Measurements from ENCODE around the gene NRIP1.

The NRIP1 gene

GRCh38 chr21:14975136-14975919 is 89.5 kb downstream of the NRIP1 start:
- H3K4me3 ChIP-seq (ENCODE audit: low read depth, low read length) = no peak overlapping the region
- no peak for TF ChIP-seq CTCF (IDR thresholded peaks at IDR 0.05; ENCODE audit: insufficient read depth, low read depth, low read length, missing control alignments)
- no peak for DNase-seq (ENCODE audit: low read depth)

GRCh38 chr21:14972678-14973077 is 92.1 kb downstream of the NRIP1 start:
- no peak for DNase-seq (ENCODE audit: low read depth)
- no peak for TF ChIP-seq CTCF (IDR thresholded peaks at IDR 0.05; ENCODE audit: insufficient read depth, low read depth, low read length, missing control alignments)
- H3K4me3 ChIP-seq (ENCODE audit: low read depth, low read length) = no peak overlapping the region

- no peak overlapping the region for H3K4me3 ChIP-seq (ENCODE audit: low read depth, low read length)
- DNase-seq (ENCODE audit: low read depth) = no peak
- TF ChIP-seq CTCF (IDR thresholded peaks at IDR 0.05; ENCODE audit: insufficient read depth, low read depth, low read length, missing control alignments) = no peak
Observed at GRCh38 chr21:14968821-14969220, 96.0 kb downstream of the NRIP1 start.

GRCh38 chr21:14968029-14968428 is 96.8 kb downstream of the NRIP1 start:
- H3K4me3 ChIP-seq (ENCODE audit: low read depth, low read length) = no peak overlapping the region
- no peak for DNase-seq (ENCODE audit: low read depth)
- TF ChIP-seq CTCF (IDR thresholded peaks at IDR 0.05; ENCODE audit: insufficient read depth, low read depth, low read length, missing control alignments) = no peak

GRCh38 chr21:14964621-14965020 is 100.2 kb downstream of the NRIP1 start:
- DNase-seq (ENCODE audit: low read depth) = no peak
- no peak for TF ChIP-seq CTCF (IDR thresholded peaks at IDR 0.05; ENCODE audit: insufficient read depth, low read depth, low read length, missing control alignments)

GRCh38 chr21:14962217-14962616 is 102.6 kb downstream of the NRIP1 start:
- no peak overlapping the region for H3K4me3 ChIP-seq (ENCODE audit: low read depth, low read length)
- DNase-seq (ENCODE audit: low read depth) = no peak
- TF ChIP-seq CTCF (IDR thresholded peaks at IDR 0.05; ENCODE audit: insufficient read depth, low read depth, low read length, missing control alignments) = no peak

More at GRCh38 chr21:14964621-14965020, 100.2 kb downstream of the NRIP1 start:
- no peak overlapping the region for H3K4me3 ChIP-seq (ENCODE audit: low read depth, low read length)

- TF ChIP-seq CTCF (IDR thresholded peaks at IDR 0.05; ENCODE audit: insufficient read depth, low read depth, low read length, missing control alignments) = no peak
- DNase-seq (ENCODE audit: low read depth) = no peak
- H3K4me3 ChIP-seq (ENCODE audit: low read depth, low read length) = no peak overlapping the region
Observed at GRCh38 chr21:14961502-14961901, 103.3 kb downstream of the NRIP1 start.
